ENCODE results near the gene SMIM14.
"Not testable (repeated sequence)": the region's sequence is repeated elsewhere in the genome, so short reads cannot be mapped to it uniquely, and the experiment has no call there.

The SMIM14 gene

DNA sequence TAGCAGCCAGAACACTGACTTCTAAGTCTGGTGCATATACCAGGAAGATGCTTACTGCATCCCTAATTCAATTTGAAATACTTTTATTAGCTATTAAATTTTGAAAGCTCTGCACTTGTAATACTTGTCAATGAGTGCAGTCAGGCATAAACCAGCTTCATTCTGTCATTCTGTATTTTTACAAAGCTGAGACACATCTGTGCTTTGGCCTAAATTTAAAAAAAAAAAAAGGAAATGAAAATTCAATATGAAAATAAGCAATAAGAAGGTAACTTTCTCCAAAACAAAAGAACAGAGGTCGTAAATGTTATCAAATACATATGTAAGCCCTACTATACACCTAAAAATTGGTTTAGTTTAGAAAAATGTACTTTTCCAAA, 7.0 kb downstream of the SMIM14 start:
- CTCF ChIA-PET, result no interaction called here
- Mint-ChIP-seq H3K27me3 (peaks cover 3% of the 10 kb centered on the region), H3K9me3 (no peaks in the 10 kb centered on the region), H3K27ac (no peak overlapping the region), H3K36me3 (no peaks in the 10 kb centered on the region), H3K4me3 (no peak overlapping the region), H3K4me1 (peaks cover 4% of the 10 kb centered on the region)
- DNase-seq, result no peak

DNA sequence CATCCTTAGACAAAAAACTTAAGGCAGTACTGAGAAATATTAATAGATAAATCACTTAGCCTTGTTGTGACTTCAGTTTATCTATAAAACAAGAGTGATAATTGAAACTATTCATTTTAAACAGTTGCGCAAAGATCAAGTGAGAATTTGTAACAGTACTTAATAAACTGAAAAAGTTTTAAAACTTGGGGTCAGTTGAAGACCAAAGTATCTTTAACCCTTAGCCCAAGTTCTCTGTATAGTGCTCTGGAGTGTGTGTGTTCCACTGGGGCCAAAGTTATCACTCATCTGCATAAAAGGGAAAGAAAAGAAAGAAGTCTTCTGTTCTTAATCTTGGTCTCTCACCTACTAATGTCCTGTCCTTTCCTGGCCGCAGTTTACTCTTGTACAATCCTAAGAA, 11.3 kb downstream of the SMIM14 start:
- Mint-ChIP-seq H3K9me3 (no peaks in the 10 kb centered on the region), H3K27ac (no peak overlapping the region)

DNA sequence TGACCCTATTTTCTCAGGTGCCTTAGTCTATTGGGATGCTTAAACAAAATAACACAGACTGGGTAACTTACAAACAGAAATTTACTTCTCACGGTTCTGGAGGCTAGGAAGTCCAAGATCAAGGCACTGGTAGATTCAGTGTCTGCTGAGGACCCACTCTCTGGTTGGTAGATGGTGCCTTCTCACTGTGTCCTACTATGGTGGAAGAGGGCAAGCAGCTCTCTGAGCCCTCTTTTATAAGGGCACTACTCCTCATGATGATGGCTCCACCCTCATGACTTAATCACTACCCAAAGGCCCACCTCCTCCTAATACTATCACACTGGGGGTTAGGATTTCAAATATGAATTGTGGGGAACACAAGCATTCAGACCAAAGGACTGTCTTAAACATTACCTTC, 11.8 kb downstream of the SMIM14 start:
- CTCF ChIA-PET, result no interaction called here
- Mint-ChIP-seq H3K27ac (no peak overlapping the region), H3K27me3 (no peaks in the 10 kb centered on the region), H3K9me3 (no peaks in the 10 kb centered on the region), H3K36me3 (no peaks in the 10 kb centered on the region), H3K4me1 (no peaks in the 10 kb centered on the region), H3K4me3 (no peak overlapping the region)
- no peak for DNase-seq

More for the DNA sequence above, 11.3 kb downstream of the SMIM14 start:
- no peak for DNase-seq
- Mint-ChIP-seq H3K27me3 (no peaks in the 10 kb centered on the region), H3K36me3 (no peaks in the 10 kb centered on the region), H3K4me3 (no peak overlapping the region), H3K4me1 (no peaks in the 10 kb centered on the region)
- CTCF ChIA-PET, result no interaction called here

DNA sequence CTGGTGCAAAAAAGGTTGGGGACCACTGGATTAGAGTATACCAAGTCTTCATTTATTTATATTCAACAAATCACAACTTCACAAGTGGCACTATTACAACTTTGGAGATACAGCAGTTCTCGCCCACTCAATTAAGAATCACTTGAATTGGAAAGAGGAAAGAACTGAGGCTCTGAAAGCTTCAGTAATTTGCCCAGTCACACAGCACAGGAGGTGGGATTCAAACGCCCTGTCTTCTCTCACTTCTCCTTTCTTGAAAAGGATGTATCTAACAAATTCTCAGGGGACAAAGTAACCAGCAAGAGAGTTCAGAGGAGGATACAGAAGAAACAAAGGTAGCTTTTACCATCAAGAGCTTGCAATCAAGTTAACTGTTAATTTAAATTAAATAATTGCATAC, 12.4 kb downstream of the SMIM14 start:
- CTCF ChIA-PET, result no interaction called here

DNA sequence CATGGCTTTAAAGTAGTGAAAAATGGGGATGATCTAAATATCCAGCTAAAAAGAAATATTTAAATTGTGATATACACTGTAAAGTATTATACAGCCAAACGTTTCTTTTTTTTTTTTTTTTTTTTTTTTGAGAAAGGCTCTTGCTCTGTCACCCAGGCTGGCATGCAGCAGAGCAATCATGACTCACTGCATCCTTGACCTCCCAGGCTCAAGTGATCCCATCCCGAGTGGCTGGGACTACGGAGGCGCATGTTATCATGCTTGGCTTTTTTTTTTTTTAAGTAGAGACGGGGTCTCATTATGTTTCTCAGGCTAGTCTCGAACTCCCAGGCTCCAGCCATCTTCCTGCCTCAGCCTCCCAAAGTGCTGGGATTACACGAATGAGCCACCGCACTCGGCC, 17.1 kb downstream of the SMIM14 start:
- Mint-ChIP-seq H3K4me3 (no peak overlapping the region), H3K9me3 (no peaks in the 10 kb centered on the region), H3K27me3 (no peaks in the 10 kb centered on the region), H3K36me3 (no peaks in the 10 kb centered on the region), H3K4me1 (no peaks in the 10 kb centered on the region), H3K27ac (no peak overlapping the region)
- CTCF ChIA-PET, result no interaction called here
- no peak for DNase-seq

More for the DNA sequence above, 12.4 kb downstream of the SMIM14 start:
- H3K27me3 Mint-ChIP-seq, result no peaks in the 10 kb centered on the region
- no peaks in the 10 kb centered on the region for H3K36me3 Mint-ChIP-seq
- no peak overlapping the region for H3K4me3 Mint-ChIP-seq
- no peak for DNase-seq
- H3K9me3 Mint-ChIP-seq, result no peaks in the 10 kb centered on the region
- no peak overlapping the region for H3K27ac Mint-ChIP-seq
- no peaks in the 10 kb centered on the region for H3K4me1 Mint-ChIP-seq

DNA sequence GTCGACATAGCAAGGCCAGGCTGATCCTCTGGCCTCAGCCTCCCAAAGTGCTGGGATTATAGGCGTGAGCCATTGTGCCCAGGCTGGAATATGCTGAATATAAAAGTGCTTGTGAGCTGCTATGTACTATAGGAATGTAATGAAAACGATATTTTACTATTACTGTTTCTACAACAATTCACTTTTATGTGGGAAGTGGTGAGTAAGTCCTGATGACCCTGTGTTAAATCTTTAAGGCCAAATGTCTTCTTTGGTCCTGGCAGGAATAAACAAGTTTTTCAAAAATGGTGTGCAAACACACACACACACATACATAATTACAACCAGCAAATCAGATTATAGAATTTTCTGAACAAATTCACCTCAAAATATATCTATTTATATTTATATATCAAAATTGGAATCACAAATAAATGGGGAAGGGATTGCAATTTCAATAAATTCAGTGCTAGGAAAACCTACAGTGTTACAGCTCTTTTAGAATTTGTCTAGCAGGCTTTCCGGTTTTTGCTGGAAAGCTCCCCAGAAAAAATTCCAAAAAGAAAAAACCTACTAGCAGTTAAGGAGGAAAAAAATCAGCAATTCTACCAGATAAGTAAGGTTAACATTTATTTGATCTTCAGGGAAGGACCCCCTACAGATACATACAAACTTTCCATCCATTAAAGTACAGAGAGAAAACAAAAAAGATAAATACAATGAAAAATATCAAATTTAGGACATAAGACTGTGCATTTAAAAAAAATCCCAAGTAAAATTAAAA, 17.9 kb downstream of the SMIM14 start:
- CTCF ChIA-PET, result no interaction called here
- H3K4me1 Mint-ChIP-seq, result no peaks in the 10 kb centered on the region
- H3K27ac Mint-ChIP-seq, result no peak overlapping the region
- H3K9me3 Mint-ChIP-seq, result no peaks in the 10 kb centered on the region
- H3K27me3 Mint-ChIP-seq, result no peaks in the 10 kb centered on the region
- H3K4me3 Mint-ChIP-seq, result no peak overlapping the region
- H3K36me3 Mint-ChIP-seq, result no peaks in the 10 kb centered on the region
- DNase-seq, result no peak

DNA sequence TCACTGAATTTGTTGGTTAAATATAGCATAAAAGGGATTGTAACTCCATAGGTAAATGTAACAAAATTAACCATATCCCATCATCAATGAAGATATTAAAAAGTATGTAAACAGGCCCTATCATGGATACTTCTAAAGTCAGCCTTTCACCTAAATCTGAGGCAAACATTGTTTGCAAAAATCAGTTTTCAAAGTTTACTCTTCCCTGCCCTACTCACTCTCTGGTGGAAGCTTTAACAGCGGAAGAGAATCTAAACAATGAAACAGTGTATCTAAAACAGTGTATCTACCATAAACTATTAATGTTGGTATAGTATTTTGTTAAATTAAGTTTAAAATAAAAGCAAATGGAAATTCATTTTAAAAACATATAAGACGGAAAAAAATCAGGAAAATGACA, 21.1 kb downstream of the SMIM14 start:
- CTCF ChIA-PET, result no interaction called here
- H3K9me3 Mint-ChIP-seq, result no peaks in the 10 kb centered on the region
- no peak overlapping the region for H3K4me3 Mint-ChIP-seq
- H3K36me3 Mint-ChIP-seq, result no peaks in the 10 kb centered on the region
- no peak overlapping the region for H3K27ac Mint-ChIP-seq
- H3K4me1 Mint-ChIP-seq, result no peaks in the 10 kb centered on the region
- no peaks in the 10 kb centered on the region for H3K27me3 Mint-ChIP-seq
- DNase-seq, result no peak

DNA sequence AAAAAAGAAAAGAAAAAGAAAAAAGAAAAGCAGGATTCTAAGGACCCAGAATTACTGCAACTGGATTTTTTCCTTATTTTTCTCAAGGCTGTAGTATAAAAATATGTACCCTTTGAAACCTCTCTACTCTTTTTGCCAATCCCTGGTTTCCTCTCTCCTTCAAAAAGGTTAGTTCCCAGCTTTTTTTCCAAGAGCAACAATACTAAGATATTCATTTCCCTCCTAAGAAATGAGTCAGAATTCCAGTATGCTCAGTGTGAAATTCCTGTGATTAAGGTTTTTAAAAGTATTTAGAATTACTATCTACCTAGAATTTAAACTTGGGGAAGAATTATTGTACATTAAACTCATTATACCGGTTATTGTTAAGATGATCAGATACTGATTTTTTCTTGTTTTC, 22.0 kb downstream of the SMIM14 start:
- CTCF ChIA-PET, result no interaction called here
- Mint-ChIP-seq H3K27me3 (no peaks in the 10 kb centered on the region), H3K4me1 (no peaks in the 10 kb centered on the region), H3K27ac (no peak overlapping the region), H3K4me3 (no peak overlapping the region), H3K9me3 (no peaks in the 10 kb centered on the region), H3K36me3 (no peaks in the 10 kb centered on the region)
- no peak for DNase-seq

DNA sequence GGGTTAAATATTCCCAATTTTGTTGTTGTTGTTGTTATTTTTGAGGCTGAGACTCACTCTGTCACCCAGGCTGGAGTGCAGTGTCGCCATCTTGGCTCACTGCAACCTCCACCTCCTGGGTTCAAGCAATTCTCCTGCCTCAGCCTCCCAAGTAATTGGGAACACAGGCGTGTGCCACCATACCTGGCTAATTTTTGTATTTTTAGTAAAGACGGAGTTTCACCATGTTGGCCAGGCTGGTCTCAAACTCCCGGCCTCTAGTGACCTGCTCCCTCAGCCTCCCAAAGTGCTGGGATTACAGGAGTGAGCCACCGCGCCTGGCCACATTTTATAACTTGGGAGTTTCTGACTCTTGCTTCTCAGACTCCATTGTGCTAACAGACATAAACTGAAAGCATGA, 22.6 kb downstream of the SMIM14 start:
- H3K4me3 Mint-ChIP-seq, DNase-seq, H3K4me1 Mint-ChIP-seq, H3K27me3 Mint-ChIP-seq, H3K27ac Mint-ChIP-seq, CTCF ChIA-PET, H3K36me3 Mint-ChIP-seq, H3K9me3 Mint-ChIP-seq: not testable (repeated sequence)

DNA sequence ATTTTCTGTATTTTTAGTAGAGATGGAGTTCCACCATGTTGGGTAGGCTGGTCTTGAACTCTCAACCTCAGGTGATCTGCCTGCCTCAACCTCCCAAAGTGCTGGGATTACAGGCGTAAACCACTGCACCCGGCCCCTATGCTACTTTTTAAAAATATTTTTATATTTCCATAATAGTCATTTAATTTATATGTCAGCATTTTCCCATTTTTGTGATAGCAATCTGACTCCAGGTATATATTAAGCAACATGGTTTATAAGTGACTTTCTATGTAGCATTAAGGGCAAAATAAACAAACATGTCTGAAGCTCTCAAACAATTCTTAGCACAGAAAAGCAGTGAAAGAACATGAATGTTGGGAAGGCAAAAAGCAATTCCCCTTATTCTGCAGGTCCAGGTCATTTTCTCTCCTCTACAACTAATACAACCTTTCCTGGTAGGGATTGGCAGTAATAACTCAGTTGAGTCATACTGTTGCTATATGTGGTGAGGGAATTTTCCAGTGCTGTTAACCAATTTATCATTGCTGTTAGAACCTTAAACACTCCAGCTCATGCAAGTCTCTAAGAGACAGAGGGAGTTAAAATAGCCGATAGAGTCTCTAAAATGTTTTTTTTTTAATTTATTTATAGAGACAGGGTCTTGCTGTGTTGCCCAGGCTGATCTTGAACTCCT, 24.0 kb downstream of the SMIM14 start:
- H3K4me3 Mint-ChIP-seq, result no peak overlapping the region
- H3K4me1 Mint-ChIP-seq, result no peaks in the 10 kb centered on the region
- no peaks in the 10 kb centered on the region for H3K27me3 Mint-ChIP-seq
- H3K9me3 Mint-ChIP-seq, result no peaks in the 10 kb centered on the region
- CTCF ChIA-PET, result no interaction called here
- H3K36me3 Mint-ChIP-seq, result peaks cover 2% of the 10 kb centered on the region
- H3K27ac Mint-ChIP-seq, result no peak overlapping the region
- no peak for DNase-seq

DNA sequence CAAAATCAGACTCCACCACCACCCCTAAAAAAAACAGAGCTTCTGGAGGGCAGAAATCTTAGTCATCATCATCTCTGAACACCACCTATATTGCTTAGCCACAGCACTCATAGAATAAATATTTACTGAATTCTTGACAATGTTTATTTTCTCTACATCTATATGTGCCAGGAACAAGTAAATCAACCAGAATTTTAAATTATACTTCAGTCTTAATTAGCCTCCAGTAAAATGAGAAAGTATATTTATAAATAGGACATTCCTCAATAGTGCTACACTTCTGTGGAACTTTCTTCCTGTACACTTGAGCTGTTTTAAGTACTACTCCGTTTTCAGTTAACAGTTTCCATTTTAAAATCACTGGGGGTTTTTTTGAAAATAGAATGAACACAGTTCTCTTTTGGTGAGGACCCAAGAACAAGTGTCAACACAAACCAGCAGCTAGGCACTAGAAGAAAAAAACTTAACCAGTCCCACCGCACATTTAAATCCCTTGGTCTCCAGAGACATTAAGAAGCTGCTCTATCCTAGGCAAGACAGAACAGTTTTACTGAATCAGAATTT, 25.5 kb downstream of the SMIM14 start:
- no peaks in the 10 kb centered on the region for H3K4me1 Mint-ChIP-seq

DNA sequence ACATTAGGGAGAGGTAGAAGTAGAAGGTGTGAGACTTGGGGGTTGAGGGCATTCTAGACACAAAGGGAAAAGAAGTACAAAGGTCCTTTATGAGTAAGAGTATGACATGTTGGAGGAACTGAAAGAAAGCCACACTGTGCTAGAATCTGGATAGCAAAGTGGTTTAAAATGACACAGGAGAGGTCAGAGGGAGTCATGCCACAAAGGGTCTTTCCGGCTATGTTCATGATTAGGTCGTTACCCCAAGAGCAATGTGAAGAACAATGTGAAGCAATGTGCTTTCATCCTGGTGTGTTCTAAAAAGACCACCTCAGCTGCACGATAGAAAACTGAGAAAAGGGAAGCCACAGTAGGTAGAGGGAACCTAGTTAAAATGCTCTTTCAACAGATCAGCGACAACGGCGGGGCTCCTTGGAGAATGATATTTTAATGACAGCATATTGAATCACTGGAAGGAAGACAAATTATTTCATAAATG, 29.2 kb downstream of the SMIM14 start:
- no peak overlapping the region for H3K4me3 Mint-ChIP-seq
- peaks cover 7% of the 10 kb centered on the region for H3K9me3 Mint-ChIP-seq
- no peak overlapping the region for H3K27ac Mint-ChIP-seq
- no peaks in the 10 kb centered on the region for H3K4me1 Mint-ChIP-seq
- DNase-seq, result no peak
- CTCF ChIA-PET, result no interaction called here
- no peaks in the 10 kb centered on the region for H3K27me3 Mint-ChIP-seq
- peaks cover 5% of the 10 kb centered on the region for H3K36me3 Mint-ChIP-seq

More for the DNA sequence above, 25.5 kb downstream of the SMIM14 start:
- Mint-ChIP-seq H3K4me3 (no peak overlapping the region), H3K27ac (no peak overlapping the region), H3K27me3 (no peaks in the 10 kb centered on the region), H3K9me3 (no peaks in the 10 kb centered on the region), H3K36me3 (peaks cover 2% of the 10 kb centered on the region)
- CTCF ChIA-PET, result no interaction called here
- no peak for DNase-seq

DNA sequence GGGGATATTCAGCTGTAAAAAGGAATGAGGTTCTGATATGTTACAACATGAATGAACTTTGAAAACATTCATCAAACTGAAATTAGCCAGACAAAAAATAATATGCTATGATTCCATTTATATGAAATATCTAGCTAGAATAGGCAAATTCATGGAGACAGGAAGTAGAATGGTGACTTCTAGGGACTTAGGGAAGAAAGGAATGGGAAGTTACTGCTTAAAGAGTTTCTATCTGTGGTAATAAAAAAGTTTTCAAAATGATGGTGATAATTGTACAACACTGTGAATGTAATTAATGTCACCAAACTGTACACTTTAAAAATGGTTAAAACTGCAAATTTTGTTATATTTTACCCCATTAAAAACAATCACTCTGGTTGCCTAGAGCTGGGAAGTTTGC, 30.2 kb downstream of the SMIM14 start:
- no peak for DNase-seq
- peaks cover 5% of the 10 kb centered on the region for H3K36me3 Mint-ChIP-seq
- no peaks in the 10 kb centered on the region for H3K4me1 Mint-ChIP-seq
- peaks cover 7% of the 10 kb centered on the region for H3K9me3 Mint-ChIP-seq
- H3K27ac Mint-ChIP-seq, result no peak overlapping the region
- H3K27me3 Mint-ChIP-seq, result no peaks in the 10 kb centered on the region
- CTCF ChIA-PET, result interaction anchor here (0.8 kb wide), 1 partner anchor 17 kb away, joined by 3 read pairs; no protein-coding TSS in a partner anchor
- no peak overlapping the region for H3K4me3 Mint-ChIP-seq

DNA sequence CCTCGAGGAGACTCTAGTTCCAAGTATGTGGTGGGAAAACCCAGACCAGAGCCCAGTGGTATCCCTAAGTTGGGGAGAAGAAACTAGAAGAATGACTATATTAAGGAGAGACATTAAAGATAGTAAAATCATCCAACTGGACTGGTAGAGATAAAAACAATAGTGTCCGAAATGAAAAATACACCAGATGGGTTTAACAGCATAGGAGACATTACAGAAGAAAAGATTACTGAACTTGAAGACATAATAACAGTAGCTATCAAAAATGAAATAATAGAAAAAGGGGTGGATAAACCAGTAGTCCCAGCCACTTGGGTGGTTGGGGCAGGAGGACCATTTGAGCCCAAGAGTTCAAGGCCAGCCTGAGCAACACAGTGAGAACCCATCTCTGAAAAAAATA, 31.9 kb downstream of the SMIM14 start:
- Mint-ChIP-seq H3K4me3 (no peak overlapping the region), H3K9me3 (peaks cover 7% of the 10 kb centered on the region), H3K36me3 (peaks cover 5% of the 10 kb centered on the region), H3K4me1 (no peaks in the 10 kb centered on the region), H3K27me3 (no peaks in the 10 kb centered on the region), H3K27ac (no peak overlapping the region)
- CTCF ChIA-PET, result no interaction called here
- DNase-seq, result no peak
